Stomach (tissue), 9 donors: ENCODE measurements around the gene CEP89. TPM values are rescaled to one million over a fixed set of nuclear protein-coding genes. Genes with fewer than 3 reads are reported as not detected.
A peak's percentile ranks its signal among the peaks of the same experiment; 100 is the strongest.
"Not testable (repeated sequence)": the region's sequence is repeated elsewhere in the genome, so short reads cannot be mapped to it uniquely, and the experiment has no call there.

ENCODE experiments used
- DNase-seq, 2 donors: peaks; one replicate each; pipeline versions ENCODE4 v3.0.0 to v3.0.0-alpha.2; 2013 to 2019
- H3K27ac ChIP-seq, 5 donors: fragments of 200-600 bp in 4 of 5; sonication (generic) in 4 of 5; one replicate each; pipeline ENCODE4 v1.5.1; 2013 to 2019; ENCODE audit warnings: mild to moderate bottlenecking in 1 of 5, moderate library complexity in 1 of 5
- H3K27me3 ChIP-seq, 3 donors: fragments of 200-600 bp; sonication (generic); one replicate each; pipeline ENCODE4 v1.5.1; 2017 to 2019; ENCODE audit warnings: mixed run types in 1 of 3
- H3K36me3 ChIP-seq, 4 donors: fragments of 200-600 bp; sonication (generic); 1 replicate in 3 of 4; 2 replicates in 1 of 4; pipeline ENCODE4 v1.5.1; 2016 to 2019
- H3K4me1 ChIP-seq, 4 donors: fragments of 200-600 bp; sonication (generic); one replicate each; pipeline ENCODE4 v1.5.1; 2016 to 2019
- H3K4me3 ChIP-seq, 4 donors: fragments of 200-600 bp; sonication (generic) in 3 of 4; one replicate each; pipeline ENCODE4 v1.5.1; 2016 to 2019; ENCODE audit warnings: mild to moderate bottlenecking in 1 of 4
- H3K9me3 ChIP-seq, 4 donors: fragments of 200-600 bp; sonication (generic); one replicate each; pipeline ENCODE4 v1.5.1; 2016 to 2019
- CTCF ChIP-seq, 7 experiments: fragments of 450-650 bp in 4 of 7; fragments of 200-600 bp in 3 of 7; sonication (generic) in 3 of 7; IDR thresholded peaks; one replicate each; pipeline ENCODE4 v1.5.1; 2016 to 2019; ENCODE audit warnings: antibody characterized with exemption in 7 of 7, control low read depth in 2 of 7, mild to moderate bottlenecking in 1 of 7
- EP300 ChIP-seq: sonication (generic); formaldehyde crosslinking; IDR thresholded peaks from one replicate; pipeline ENCODE4 v1.6.1; 2017; ENCODE audit warnings: antibody characterized with exemption
- POLR2A ChIP-seq, 4 donors: fragments of 450-650 bp; IDR thresholded peaks; one replicate each; pipeline ENCODE4 v1.6.1; 2016; ENCODE audit warnings: antibody characterized with exemption in 4 of 4, control low read depth in 2 of 4, mild to moderate bottlenecking in 1 of 4, moderate library complexity in 1 of 4
- POLR2AphosphoS5 ChIP-seq, 3 donors: sonication (generic); formaldehyde crosslinking; IDR thresholded peaks; one replicate each; pipeline ENCODE4 v1.6.1; 2016; ENCODE audit warnings: antibody characterized with exemption in 3 of 3
- WGBS, 5 donors: extraction: QIAGEN DNeasy Blood & Tissue Kit in 3 of 5; methylation state at CpG; one replicate each; pipeline versions ENCODE4 v1.1.5 to v1.1.7; 2013 to 2018; 5-methylcytosine and 5-hydroxymethylcytosine counted together
- intact Hi-C: fragments of 100-400 bp; cut with DNase I; formaldehyde crosslinking; loops from one replicate; pipeline ENCODE4 v1.15.1; 2023; ENCODE audit warnings: low total_unique reads
- polyA plus RNA-seq, 3 donors: library from polyadenylated mRNA; stranded (reverse); fragments of 200-250 nt; gene quantifications; one replicate each; pipeline ENCODE4 v1.2.3, GENCODE V29; 2013
- total RNA-seq, 5 donors: library from RNA; depleted of rRNA; stranded (reverse); fragments of >200 nt; gene quantifications; one replicate each; pipeline versions ENCODE4 v1.1.0 to v1.2.3, GENCODE V29; 2014 to 2016
- donor health status: healthy with polysubstance abuse.
- donor health status: Bipolar disorder and iron deficiency.
- donor health status: healthy.

Gene CEP89
- total and polyA plus RNA-seq, 8 donors = 3.1 to 15.1 (median 7.4) TPM

GRCh38 chr19:33000910-33001309 lies 29.2 kb upstream of the CEP89 start:
- TF ChIP-seq EP300 (no peak), POLR2AphosphoS5 (IDR thresholded peaks at IDR 0.05) (no peak), CTCF (IDR thresholded peaks at IDR 0.05) (no peak), POLR2A (IDR thresholded peaks at IDR 0.05) (no peak)
- no peak for DNase-seq
- Histone ChIP-seq H3K27me3 (no peaks in the 10 kb centered on the region), H3K36me3 (peaks cover 5 to 63% (median 48%) of the 10 kb centered on the region in 4 donors), H3K4me1 (peaks cover 0 to 7% (median 3%) of the 10 kb centered on the region in 4 donors), H3K4me3 (no peak overlapping the region), H3K9me3 (no peaks in the 10 kb centered on the region), H3K27ac (no peak overlapping the region)
- intact Hi-C loops = no loop called here
- 90 to 94% (median 91%) methylated on average over 4 of the region's 4 CpGs for WGBS, 5 donors

GRCh38 chr19:33000510-33000909 lies 28.8 kb upstream of the CEP89 start:
- H3K4me1 ChIP-seq = peaks cover 0 to 7% (median under 1%) of the 10 kb centered on the region in 4 donors
- TF ChIP-seq CTCF (IDR thresholded peaks at IDR 0.05) = no peak

GRCh38 chr19:32998722-32999121 lies 27.0 kb upstream of the CEP89 start:
- Histone ChIP-seq H3K4me1 (peaks cover 0 to 7% (median 0%) of the 10 kb centered on the region in 4 donors), H3K4me3 (no peak overlapping the region), H3K27me3 (no peaks in the 10 kb centered on the region), H3K9me3 (no peaks in the 10 kb centered on the region), H3K27ac (no peak overlapping the region), H3K36me3 (peaks cover 9 to 80% (median 68%) of the 10 kb centered on the region in 4 donors)
- WGBS, 5 donors = 72 to 87% (median 82%) methylated on average over 3 of the region's 3 CpGs
- intact Hi-C loops = no loop called here
- no peak for TF ChIP-seq CTCF (IDR thresholded peaks at IDR 0.05)
- TF ChIP-seq POLR2AphosphoS5 (IDR thresholded peaks at IDR 0.05) = no peak
- no peak for TF ChIP-seq EP300
- TF ChIP-seq POLR2A (IDR thresholded peaks at IDR 0.05) = no peak
- no peak for DNase-seq

More at GRCh38 chr19:33000510-33000909, 28.8 kb upstream of the CEP89 start:
- Histone ChIP-seq H3K27ac (no peak overlapping the region), H3K4me3 (no peak overlapping the region), H3K27me3 (no peaks in the 10 kb centered on the region), H3K9me3 (no peaks in the 10 kb centered on the region), H3K36me3 (peaks cover 5 to 65% (median 50%) of the 10 kb centered on the region in 4 donors)
- WGBS, 5 donors = 70 to 84% (median 81%) methylated on average over 8 of the region's 8 CpGs
- no peak for DNase-seq
- intact Hi-C loops = no loop called here

GRCh38 chr19:32997716-32998355 lies 26.1 kb upstream of the CEP89 start:
- intact Hi-C loops = no loop called here
- peaks cover 11 to 89% (median 72%) of the 10 kb centered on the region in 4 donors for H3K36me3 ChIP-seq
- no peaks in the 10 kb centered on the region for H3K9me3 ChIP-seq
- TF ChIP-seq EP300 = no peak
- TF ChIP-seq POLR2A (IDR thresholded peaks at IDR 0.05) = no peak
- no peak for TF ChIP-seq CTCF (IDR thresholded peaks at IDR 0.05)
- no peak for TF ChIP-seq POLR2AphosphoS5 (IDR thresholded peaks at IDR 0.05)
- peaks cover 0 to 7% (median 0%) of the 10 kb centered on the region in 4 donors for H3K4me1 ChIP-seq
- no peak for DNase-seq
- WGBS, 5 donors = 87 to 95% (median 93%) methylated on average over 14 of the region's 14 CpGs
- H3K4me3 ChIP-seq = no peak overlapping the region
- no peak overlapping the region for H3K27ac ChIP-seq
- no peaks in the 10 kb centered on the region for H3K27me3 ChIP-seq

- peak in 1 of 2 donors; percentile 40 for DNase-seq
- H3K9me3 ChIP-seq, H3K27ac ChIP-seq, H3K4me3 ChIP-seq, intact Hi-C loops, H3K4me1 ChIP-seq, H3K27me3 ChIP-seq: not testable (repeated sequence)
- peaks cover 10 to 89% (median 73%) of the 10 kb centered on the region in 4 donors for H3K36me3 ChIP-seq
- 45 to 65% (median 54%) methylated on average over 7 of the region's 7 CpGs for WGBS, 5 donors
Observed at GRCh38 chr19:32997061-32997464, 25.3 kb upstream of the CEP89 start.

GRCh38 chr19:32995966-32996365 lies 24.2 kb upstream of the CEP89 start:
- H3K27me3 ChIP-seq, intact Hi-C loops, H3K27ac ChIP-seq, H3K4me3 ChIP-seq, H3K9me3 ChIP-seq, H3K4me1 ChIP-seq, DNase-seq: not testable (repeated sequence)
- H3K36me3 ChIP-seq = peaks cover 12 to 89% (median 74%) of the 10 kb centered on the region in 4 donors
- WGBS, 5 donors = 85 to 95% (median 89%) methylated on average over 4 to 17 of the region's 17 CpGs
